ENCODE results near the gene DBP. TPM values are rescaled to one million over a fixed set of nuclear protein-coding genes. Genes with fewer than 3 reads are reported as not detected.

Gene DBP
- total and polyA plus RNA-seq, 4 donors = 6.8 to 16.8 (median 9.8) TPM

GRCh38 chr19:48606463-48607358 is 30.5 kb downstream of the DBP start, which contains the start of gene SPACA4:
TSS of gene SPACA4 (plus strand) at chr19:48606742. CDS start at chr19:48606979, 237 bp downstream.
- Histone ChIP-seq H3K36me3 (ENCODE audit: control insufficient read depth in 4 of 4, insufficient read depth in 4 of 4, low read length in 4 of 4) (no peaks in the 10 kb centered on the region), H3K9me3 (ENCODE audit: control insufficient read depth in 4 of 4, insufficient read depth in 3 of 4, low read length in 3 of 4) (no peaks in the 10 kb centered on the region), H3K9ac (ENCODE audit: insufficient read depth in 1 of 2, low read length in 2 of 2) (no peak within 1 kb of the TSS), H3K4me1 (ENCODE audit: control insufficient read depth in 5 of 5, insufficient read depth in 5 of 5, low read length in 5 of 5) (no peaks in the 10 kb centered on the region), H3K27me3 (ENCODE audit: control insufficient read depth in 3 of 3, insufficient read depth in 3 of 3, low read length in 2 of 3) (no peaks in the 10 kb centered on the region), H3K27ac (ENCODE audit: low read depth in 1 of 2, low read length in 1 of 2) (no peak within 1 kb of the TSS), H3K4me3 (no peak within 1 kb of the TSS)
- TF ChIP-seq CTCF (IDR thresholded peaks at IDR 0.05; ENCODE audit: control extremely low read depth, extremely low read depth) = no peak
- 92% methylated on average over 39 of the region's 39 CpGs for WGBS, 2 donors
- ATAC-seq (ENCODE audit: insufficient read depth, low FRiP score) = no peak
- DNase-seq = no peak

GRCh38 chr19:48603850-48604249 is 33.3 kb downstream of the DBP start:
- Histone ChIP-seq H3K4me3 (no peak overlapping the region), H3K27ac (ENCODE audit: low read depth in 1 of 2, low read length in 1 of 2) (no peak overlapping the region), H3K27me3 (ENCODE audit: control insufficient read depth in 3 of 3, insufficient read depth in 3 of 3, low read length in 2 of 3) (no peaks in the 10 kb centered on the region), H3K9ac (ENCODE audit: insufficient read depth in 1 of 2, low read length in 2 of 2) (no peak overlapping the region), H3K4me1 (ENCODE audit: control insufficient read depth in 5 of 5, insufficient read depth in 5 of 5, low read length in 5 of 5) (no peaks in the 10 kb centered on the region), H3K36me3 (ENCODE audit: control insufficient read depth in 4 of 4, insufficient read depth in 4 of 4, low read length in 4 of 4) (no peaks in the 10 kb centered on the region), H3K9me3 (ENCODE audit: control insufficient read depth in 4 of 4, insufficient read depth in 3 of 4, low read length in 3 of 4) (no peaks in the 10 kb centered on the region)
- WGBS, 2 donors = 95 to 96% methylated on average over 9 of the region's 9 CpGs
- DNase-seq = no peak
- no peak for ATAC-seq (ENCODE audit: insufficient read depth, low FRiP score)
- no peak for TF ChIP-seq CTCF (IDR thresholded peaks at IDR 0.05; ENCODE audit: control extremely low read depth, extremely low read depth)

- 92 to 93% methylated on average over 32 to 39 of the region's 39 CpGs for WGBS, 2 donors
- Histone ChIP-seq H3K27ac (ENCODE audit: low read depth in 1 of 2, low read length in 1 of 2) (no peak overlapping the region), H3K9me3 (ENCODE audit: control insufficient read depth in 4 of 4, insufficient read depth in 3 of 4, low read length in 3 of 4) (no peaks in the 10 kb centered on the region), H3K9ac (ENCODE audit: insufficient read depth in 1 of 2, low read length in 2 of 2) (no peak overlapping the region), H3K36me3 (ENCODE audit: control insufficient read depth in 4 of 4, insufficient read depth in 4 of 4, low read length in 4 of 4) (no peaks in the 10 kb centered on the region), H3K4me3 (no peak overlapping the region), H3K4me1 (ENCODE audit: control insufficient read depth in 5 of 5, insufficient read depth in 5 of 5, low read length in 5 of 5) (no peaks in the 10 kb centered on the region), H3K27me3 (ENCODE audit: control insufficient read depth in 3 of 3, insufficient read depth in 3 of 3, low read length in 2 of 3) (no peaks in the 10 kb centered on the region)
- no peak for ATAC-seq (ENCODE audit: insufficient read depth, low FRiP score)
- no peak for DNase-seq
- TF ChIP-seq CTCF (IDR thresholded peaks at IDR 0.05; ENCODE audit: control extremely low read depth, extremely low read depth) = no peak
Measured at GRCh38 chr19:48603449-48603848, 33.7 kb downstream of the DBP start.
